Loucy (cell line): ENCODE data around the gene AGRN.
"Not testable (repeated sequence)": the region's sequence is repeated elsewhere in the genome, so short reads cannot be mapped to it uniquely, and the experiment has no call there.

ENCODE experiments used
- H2AFZ ChIP-seq: fragments of 200-600 bp; sonication (generic); 2 replicates; pipeline ENCODE4 v1.6.0; 2016; ENCODE audit warnings: antibody characterized with exemption, mild to moderate bottlenecking, low read length, moderate library complexity
- H3F3A ChIP-seq: fragments of 200-600 bp; 2 replicates; pipeline ENCODE4 v1.6.0; 2016; ENCODE audit warnings: antibody characterized with exemption, low read depth, mild to moderate bottlenecking
- H3K27me3 ChIP-seq: fragments of 200-600 bp; sonication (generic); 2 replicates; pipeline ENCODE4 v1.6.1; 2014; ENCODE audit warnings: low read length, mild to moderate bottlenecking; ENCODE audit not compliant: insufficient read depth, poor library complexity, severe bottlenecking
- H3K36me3 ChIP-seq: fragments of 200-600 bp; sonication (generic); 2 replicates; pipeline ENCODE4 v1.6.1; 2016; ENCODE audit warnings: low read length; ENCODE audit not compliant: insufficient read depth
- H3K4me1 ChIP-seq: fragments of 200-600 bp; sonication (generic); 2 replicates; pipeline ENCODE4 v1.5.1; 2014; ENCODE audit warnings: low read length, mild to moderate bottlenecking; ENCODE audit not compliant: insufficient read depth, poor library complexity, severe bottlenecking
- H3K4me2 ChIP-seq: fragments of 200-600 bp; sonication (generic); 2 replicates; pipeline ENCODE4 v1.6.0; 2014; ENCODE audit warnings: antibody characterized with exemption, low read length, low read depth, mild to moderate bottlenecking; ENCODE audit not compliant: poor library complexity, severe bottlenecking
- H3K4me3 ChIP-seq: fragments of 200-600 bp; sonication (generic); 2 replicates; pipeline ENCODE4 v1.5.1; 2014; ENCODE audit warnings: low read length, mild to moderate bottlenecking, mixed read lengths; ENCODE audit not compliant: poor library complexity, severe bottlenecking
- H3K79me2 ChIP-seq: fragments of 200-600 bp; sonication (generic); 2 replicates; pipeline ENCODE4 v1.6.1; 2014; ENCODE audit warnings: low read length; ENCODE audit not compliant: insufficient read depth
- H3K9ac ChIP-seq: fragments of 200-600 bp; sonication (generic); 2 replicates; pipeline ENCODE4 v1.6.0; 2014; ENCODE audit warnings: mild to moderate bottlenecking, low read depth, low read length, moderate library complexity; ENCODE audit not compliant: poor library complexity, severe bottlenecking
- H3K9me2 ChIP-seq: fragments of 200-600 bp; sonication (generic); replicated peaks from 2 replicates; pipeline ENCODE4 v1.6.1; 2016; ENCODE audit warnings: low read depth, low read length, mixed read lengths
- H3K9me3 ChIP-seq: fragments of 200-600 bp; sonication (generic); 2 replicates; pipeline ENCODE4 v1.6.1; 2014; ENCODE audit warnings: mild to moderate bottlenecking, antibody characterized with exemption, low read length, low read depth; ENCODE audit not compliant: insufficient read depth
- H4K20me1 ChIP-seq: fragments of 200-600 bp; sonication (generic); 2 replicates; pipeline ENCODE4 v1.6.0; 2014; ENCODE audit warnings: antibody characterized with exemption, low read length, mild to moderate bottlenecking; ENCODE audit not compliant: insufficient read depth, poor library complexity, severe bottlenecking
- EZH2phosphoT487 ChIP-seq: fragments of 200-600 bp; IDR thresholded peaks from 2 replicates; pipeline ENCODE4 v1.6.1; 2018; ENCODE audit warnings: antibody characterized with exemption, mild to moderate bottlenecking, moderate library complexity, borderline replicate concordance
- TF ChIP-seq, protein P1 (sequence below): fragments of 200-600 bp; sonication (generic); conservative IDR thresholded peaks from 2 replicates; pipeline ENCODE4 v1.5.1; 2014; ENCODE audit warnings: mild to moderate bottlenecking, antibody characterized with exemption, low read length

Gene AGRN

DNA sequence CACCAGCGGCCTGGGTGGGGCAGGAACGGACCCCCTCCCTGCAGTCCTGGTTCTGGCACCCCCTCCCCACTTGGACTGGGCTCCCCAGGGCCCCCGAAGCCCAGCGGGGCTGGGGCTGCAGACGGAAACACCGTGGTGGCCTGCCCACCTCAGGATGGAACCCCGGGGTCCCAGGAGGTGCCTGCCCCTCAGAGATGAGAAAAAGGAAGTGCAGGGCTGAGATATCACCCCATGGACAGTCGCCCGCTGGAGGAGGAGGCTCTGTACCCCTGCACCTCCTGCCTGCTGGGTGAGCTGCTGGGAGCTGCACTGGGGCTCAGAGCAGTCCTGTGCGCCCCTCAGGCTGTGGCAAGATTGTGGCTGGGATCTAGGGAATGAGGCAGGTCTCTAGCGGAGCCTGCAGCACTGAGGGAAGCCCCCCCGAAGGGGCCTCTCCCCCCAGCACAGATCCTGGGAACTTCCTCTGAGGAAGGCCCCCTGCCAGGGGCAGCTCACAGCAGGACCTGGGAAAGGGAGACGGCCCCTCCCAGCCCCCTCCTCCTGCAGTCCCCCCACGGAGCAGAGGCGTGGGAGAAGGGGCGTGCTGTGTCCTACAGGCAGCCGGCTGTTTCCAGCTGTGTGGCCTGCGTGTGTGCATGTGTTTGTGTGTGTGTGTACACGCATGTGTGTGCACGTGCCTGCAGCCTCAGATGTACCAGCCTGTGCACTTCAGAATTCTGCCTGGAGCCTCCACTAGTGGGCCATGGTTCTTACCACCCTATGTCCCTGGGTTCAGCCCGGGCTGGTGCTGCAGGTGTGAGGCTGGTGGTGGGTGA, 6.9 kb downstream of the AGRN start:
- Histone ChIP-seq H3K9me3 (no peaks in the 10 kb centered on the region), H3K36me3 (no peaks in the 10 kb centered on the region), H3K9me2 (no peaks in the 10 kb centered on the region), H3F3A (no peaks in the 10 kb centered on the region), H2AFZ (no peak overlapping the region), H3K79me2 (no peaks in the 10 kb centered on the region), H3K9ac (no peak overlapping the region), H3K4me3 (no peak overlapping the region), H3K4me2 (no peak overlapping the region), H3K4me1 (no peaks in the 10 kb centered on the region), H4K20me1 (no peaks in the 10 kb centered on the region), H3K27me3 (no peaks in the 10 kb centered on the region)
- TF ChIP-seq EZH2phosphoT487: no peak
- TF ChIP-seq, protein P1, sequence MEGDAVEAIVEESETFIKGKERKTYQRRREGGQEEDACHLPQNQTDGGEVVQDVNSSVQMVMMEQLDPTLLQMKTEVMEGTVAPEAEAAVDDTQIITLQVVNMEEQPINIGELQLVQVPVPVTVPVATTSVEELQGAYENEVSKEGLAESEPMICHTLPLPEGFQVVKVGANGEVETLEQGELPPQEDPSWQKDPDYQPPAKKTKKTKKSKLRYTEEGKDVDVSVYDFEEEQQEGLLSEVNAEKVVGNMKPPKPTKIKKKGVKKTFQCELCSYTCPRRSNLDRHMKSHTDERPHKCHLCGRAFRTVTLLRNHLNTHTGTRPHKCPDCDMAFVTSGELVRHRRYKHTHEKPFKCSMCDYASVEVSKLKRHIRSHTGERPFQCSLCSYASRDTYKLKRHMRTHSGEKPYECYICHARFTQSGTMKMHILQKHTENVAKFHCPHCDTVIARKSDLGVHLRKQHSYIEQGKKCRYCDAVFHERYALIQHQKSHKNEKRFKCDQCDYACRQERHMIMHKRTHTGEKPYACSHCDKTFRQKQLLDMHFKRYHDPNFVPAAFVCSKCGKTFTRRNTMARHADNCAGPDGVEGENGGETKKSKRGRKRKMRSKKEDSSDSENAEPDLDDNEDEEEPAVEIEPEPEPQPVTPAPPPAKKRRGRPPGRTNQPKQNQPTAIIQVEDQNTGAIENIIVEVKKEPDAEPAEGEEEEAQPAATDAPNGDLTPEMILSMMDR: no peak

DNA sequence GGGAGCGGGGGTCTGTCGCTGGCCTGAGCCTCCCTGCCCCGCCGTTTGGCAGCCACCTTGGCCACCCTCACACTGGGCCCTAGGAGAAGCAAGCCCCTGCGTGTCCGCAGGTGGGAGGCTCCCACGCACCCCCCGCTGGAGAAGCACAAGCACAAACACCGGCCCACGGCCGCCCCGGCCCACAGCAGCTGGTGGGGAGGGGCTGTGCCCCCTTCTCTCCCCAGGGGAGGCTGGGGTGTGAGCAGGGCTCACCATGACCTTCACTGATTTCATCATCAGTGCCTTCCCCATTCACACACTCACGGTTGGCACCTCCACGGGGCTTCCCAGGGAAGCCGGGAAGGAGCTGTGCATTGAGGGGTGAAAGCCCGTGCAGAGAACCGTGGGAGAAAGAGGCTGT, 7.9 kb downstream of the AGRN start:
- Histone ChIP-seq H3K9me3 (no peaks in the 10 kb centered on the region), H3K79me2 (no peaks in the 10 kb centered on the region), H3F3A (no peaks in the 10 kb centered on the region), H3K27me3 (no peaks in the 10 kb centered on the region), H4K20me1 (no peaks in the 10 kb centered on the region), H3K4me1 (no peaks in the 10 kb centered on the region), H3K9ac (no peak overlapping the region), H2AFZ (no peak overlapping the region), H3K9me2 (no peaks in the 10 kb centered on the region), H3K4me3 (no peak overlapping the region), H3K4me2 (no peak overlapping the region), H3K36me3 (no peaks in the 10 kb centered on the region)
- no peak for TF ChIP-seq EZH2phosphoT487
- TF ChIP-seq, protein P1: no peak

DNA sequence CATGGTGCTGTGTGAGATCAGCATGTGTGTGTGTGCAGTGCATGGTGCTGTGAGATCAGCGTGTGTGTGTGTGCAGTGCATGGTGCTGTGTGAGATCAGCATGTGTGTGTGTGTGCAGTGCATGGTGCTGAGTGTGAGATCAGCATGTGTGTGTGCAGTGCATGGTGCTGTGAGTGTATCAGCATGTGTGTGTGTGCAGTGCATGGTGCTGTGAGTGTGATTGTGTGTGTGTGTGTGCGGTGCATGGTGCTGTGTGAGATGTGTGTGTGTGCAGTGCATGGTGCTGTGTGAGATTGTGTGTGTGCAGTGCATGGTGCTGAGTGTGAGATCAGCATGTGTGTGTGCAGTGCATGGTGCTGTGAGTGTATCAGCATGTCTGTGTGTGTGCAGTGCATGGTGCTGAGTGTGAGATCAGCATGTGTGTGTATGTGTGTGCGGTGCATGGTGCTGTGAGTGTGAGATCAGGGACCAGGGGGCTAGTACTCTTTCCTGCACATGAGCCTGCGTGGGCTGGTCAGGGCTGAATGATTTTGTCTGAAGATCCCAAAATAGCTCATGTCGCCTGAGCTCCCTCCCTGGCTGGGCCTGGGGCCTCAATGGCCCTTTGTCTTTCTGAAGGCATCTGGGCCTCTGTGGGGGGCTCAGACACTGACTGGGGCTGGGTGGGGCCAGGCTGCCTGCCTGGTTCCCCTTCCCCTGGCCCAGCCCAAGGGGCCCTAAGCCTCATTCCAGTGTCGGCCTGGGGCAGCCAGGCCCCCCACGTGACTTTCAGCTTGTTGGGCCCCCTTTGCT, 11.1 kb downstream of the AGRN start:
- H3K9me3 ChIP-seq, H2AFZ ChIP-seq, H3K27me3 ChIP-seq, H3F3A ChIP-seq, H3K9ac ChIP-seq, H3K4me3 ChIP-seq, H3K4me2 ChIP-seq, H3K4me1 ChIP-seq, H3K9me2 ChIP-seq, H3K79me2 ChIP-seq, H4K20me1 ChIP-seq, H3K36me3 ChIP-seq: not testable (repeated sequence)
